ENCODE measurements around the gene PMVK.

The PMVK gene

DNA sequence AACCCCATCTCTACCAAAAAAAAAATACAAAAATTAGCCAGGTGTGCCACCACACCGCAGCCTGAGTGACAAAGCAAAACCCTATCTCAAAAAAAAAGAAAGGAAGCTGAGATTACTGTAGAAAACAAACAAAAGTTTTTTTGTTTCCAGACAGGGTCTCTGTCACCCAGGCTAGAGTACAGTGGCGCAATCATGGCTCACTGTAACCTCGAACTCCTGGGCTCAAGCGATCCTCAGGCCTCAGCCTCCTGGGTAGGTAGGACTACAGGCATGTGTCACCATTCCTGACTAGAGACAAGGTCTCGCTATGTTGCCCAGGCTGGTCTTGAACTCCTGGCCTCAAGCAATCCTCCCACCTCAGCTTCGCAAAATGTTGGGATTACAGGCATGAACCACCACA, 27.8 kb upstream of the PMVK start:
- DNase-seq = no peak

DNA sequence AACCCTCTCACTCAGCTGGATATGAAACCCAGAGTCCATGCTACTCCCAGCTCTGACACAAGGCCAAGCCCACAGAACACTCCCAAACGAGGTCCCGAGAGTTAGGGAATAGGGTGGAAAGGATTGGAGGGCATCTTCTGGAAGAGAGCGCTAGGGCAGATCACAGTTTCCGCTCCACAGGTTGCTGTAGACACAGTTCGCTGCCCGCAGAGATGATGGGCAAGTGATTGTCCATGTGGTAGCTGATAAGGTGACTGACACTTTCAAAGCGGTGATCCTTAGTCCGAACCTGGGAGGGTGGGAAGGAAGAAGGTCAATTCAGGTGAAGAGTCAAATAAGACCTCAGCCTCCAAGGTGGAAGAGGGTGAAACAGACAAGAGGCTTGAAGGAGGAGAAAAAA, 27.1 kb upstream of the PMVK start:
- DNase-seq = no peak

- no peak for DNase-seq
These were observed 26.3 kb upstream of the PMVK start for GRCh38 chr1:154962795-154963330.

- no peak for DNase-seq
These were observed 25.7 kb upstream of the PMVK start for GRCh38 chr1:154962156-154962749.

- peak; percentile 76 for DNase-seq
These were observed 25.0 kb upstream of the PMVK start, which contains the start of gene PYGO2 for GRCh38 chr1:154961207-154962155. TSS of gene PYGO2 (minus strand) at chr1:154961782. CDS start at chr1:154961576, 206 bp downstream.

GRCh38 chr1:154960446-154961136, 24.1 kb upstream of the PMVK start:
- DNase-seq = no peak

DNA sequence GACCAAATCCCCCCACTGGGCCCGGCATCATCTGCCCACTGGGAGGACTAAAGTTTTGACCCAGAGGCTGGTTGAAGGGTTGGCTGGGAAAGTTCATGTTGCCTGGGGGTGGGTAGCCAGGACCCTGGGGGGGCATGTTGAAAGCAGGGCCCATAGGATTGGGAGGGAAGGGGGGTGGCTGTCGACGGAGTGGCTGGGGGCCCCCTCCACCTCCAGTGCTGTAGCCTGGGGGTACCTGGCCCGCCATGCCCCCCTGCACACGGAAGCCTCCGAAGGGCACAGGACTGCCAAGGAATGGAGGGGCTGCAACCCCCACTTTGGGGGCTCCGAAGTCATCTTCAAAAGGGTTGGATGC, 22.9 kb upstream of the PMVK start:
- DNase-seq = no peak

- DNase-seq = no peak
These were observed 22.3 kb upstream of the PMVK start for GRCh38 chr1:154958681-154959425.

GRCh38 chr1:154958036-154958435, 21.5 kb upstream of the PMVK start:
- DNase-seq = no peak

DNA sequence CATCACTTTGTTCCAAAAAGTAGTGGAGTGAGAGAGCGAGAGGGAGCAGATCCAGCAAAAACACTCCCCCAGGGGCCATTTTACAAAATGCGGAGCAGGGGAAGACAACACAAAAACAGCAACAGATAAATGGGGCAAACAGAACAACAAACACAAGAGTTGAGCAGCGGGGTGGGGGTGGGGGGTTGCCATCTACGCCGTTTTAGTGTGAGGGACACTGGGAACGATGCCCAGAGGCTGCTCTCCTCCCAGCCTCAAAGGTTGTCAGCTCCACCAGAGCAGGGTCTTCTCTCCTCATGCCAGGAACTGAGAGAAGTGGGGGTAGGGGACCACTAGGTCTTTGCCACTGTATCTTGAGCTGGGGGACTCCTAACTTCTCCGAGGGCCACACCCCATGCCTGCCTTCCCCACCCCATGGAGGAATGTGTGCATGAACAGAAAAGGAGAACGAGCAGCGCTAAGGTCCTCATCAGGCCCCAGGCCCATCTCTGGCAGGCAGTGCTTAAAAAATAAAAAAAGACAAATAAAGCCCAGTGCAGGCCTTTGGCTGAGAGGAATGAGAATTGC, 20.7 kb upstream of the PMVK start:
- no peak for DNase-seq

DNA sequence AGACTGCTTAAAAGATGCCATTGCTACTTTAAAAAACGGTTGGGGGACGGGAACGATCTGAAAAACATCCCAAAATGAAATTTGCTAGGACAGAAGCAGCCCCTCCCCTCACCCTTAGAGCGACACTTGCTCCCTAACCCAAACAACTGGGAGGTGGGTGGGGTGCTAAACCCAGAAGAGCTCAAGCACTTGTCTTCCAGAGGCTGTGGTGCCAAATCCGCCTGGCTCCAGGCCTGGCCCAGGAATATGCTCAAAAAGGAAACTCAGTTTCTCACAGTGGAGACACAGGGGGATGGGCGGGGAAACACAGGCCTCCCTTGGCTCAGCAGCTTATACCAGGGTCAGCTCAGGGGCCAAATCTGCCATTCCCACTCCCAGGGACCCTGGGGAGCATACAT, 20.0 kb upstream of the PMVK start:
- DNase-seq = no peak

DNA sequence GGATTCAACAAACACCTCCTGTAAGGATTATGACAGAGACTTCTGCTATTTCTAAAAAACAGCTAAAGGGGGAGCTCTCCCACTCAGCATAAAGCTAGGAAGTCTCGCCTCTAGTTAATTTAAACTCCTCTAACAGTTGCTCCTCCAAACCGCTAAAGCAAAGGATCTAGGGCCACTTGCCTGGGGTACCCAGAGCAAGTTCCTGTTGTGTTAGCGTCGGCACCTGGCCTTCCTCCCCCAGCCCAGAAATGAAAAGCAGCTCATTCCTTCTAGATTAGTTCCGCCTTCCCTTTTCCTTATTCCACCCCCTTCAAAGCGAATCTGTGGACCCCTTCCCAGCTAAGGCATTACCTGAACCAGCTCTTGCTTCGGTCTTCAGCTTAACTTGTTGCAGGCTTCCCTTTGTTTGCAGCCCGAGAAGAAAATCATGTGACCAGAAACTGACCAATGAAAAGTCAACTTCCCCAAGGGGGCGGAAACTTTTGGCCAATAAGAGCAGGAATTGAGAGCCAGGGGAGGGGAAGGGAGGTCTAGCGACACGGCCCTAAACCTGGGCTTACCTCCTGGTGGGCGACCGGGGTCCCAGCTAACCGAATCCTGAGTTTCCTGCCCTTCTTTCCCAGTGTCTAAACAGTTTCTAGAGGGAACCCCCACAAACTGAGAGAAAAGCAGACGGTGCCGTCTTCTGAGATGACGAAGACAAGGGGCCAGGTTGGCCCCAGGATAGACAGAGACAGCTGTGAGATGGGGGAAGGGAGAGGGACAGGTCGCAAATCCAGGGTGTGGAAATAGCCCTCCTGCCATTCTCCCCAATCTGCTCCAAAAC, 19.4 kb upstream of the PMVK start, which contains the start of gene PBXIP1:
PBXIP1 (minus strand) TSS at position 382 of the 826 bp plus-strand sequence. CDS start 2,378 bp downstream, outside the sequence.
- DNase-seq = peak; percentile 79

- DNase-seq = peak; percentile 88
These were observed 18.7 kb upstream of the PMVK start for GRCh38 chr1:154955039-154955717.

GRCh38 chr1:154954541-154954940, 18.0 kb upstream of the PMVK start:
- no peak for DNase-seq

DNA sequence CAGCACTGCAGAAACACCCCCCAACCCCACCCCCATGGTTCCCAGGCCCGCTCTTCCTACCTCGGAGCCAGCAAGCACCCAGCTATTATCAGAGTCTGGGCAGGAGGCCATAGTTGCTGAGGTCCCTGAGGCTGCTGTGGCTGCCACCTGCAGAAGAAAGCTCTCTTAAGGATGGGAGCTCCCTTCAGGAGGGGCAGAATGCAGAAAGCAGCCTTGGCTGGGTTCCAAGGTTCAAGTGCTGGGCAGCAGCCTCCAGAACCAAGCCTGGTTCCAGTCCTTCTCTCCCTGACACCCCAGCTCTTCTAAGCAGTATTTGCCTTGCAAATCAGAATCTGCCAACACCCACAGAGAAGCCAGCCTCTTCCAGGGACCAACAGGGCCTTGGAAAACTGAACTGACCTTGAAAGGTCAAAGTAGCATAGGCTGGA, 17.1 kb upstream of the PMVK start:
- DNase-seq = no peak

DNA sequence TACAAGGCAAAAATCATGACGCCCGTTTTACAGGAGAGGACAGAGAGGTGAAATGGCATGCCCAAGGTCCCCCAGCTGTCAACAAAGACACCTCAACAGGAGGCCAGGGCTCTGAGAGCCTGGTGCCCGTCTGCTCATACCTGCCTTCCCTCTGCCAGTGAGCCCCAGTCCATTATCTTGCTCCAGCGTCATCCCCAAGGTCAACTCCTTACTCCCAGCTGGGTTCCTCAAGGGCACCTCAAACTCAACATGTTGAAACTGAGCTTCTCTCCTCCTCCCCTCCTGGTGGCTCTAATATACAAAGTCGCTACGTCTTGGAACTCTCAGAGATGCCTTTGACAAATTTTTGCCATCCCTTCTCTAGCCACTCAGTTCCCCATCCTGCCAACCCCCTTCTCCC, 16.1 kb upstream of the PMVK start:
- no peak for DNase-seq

DNA sequence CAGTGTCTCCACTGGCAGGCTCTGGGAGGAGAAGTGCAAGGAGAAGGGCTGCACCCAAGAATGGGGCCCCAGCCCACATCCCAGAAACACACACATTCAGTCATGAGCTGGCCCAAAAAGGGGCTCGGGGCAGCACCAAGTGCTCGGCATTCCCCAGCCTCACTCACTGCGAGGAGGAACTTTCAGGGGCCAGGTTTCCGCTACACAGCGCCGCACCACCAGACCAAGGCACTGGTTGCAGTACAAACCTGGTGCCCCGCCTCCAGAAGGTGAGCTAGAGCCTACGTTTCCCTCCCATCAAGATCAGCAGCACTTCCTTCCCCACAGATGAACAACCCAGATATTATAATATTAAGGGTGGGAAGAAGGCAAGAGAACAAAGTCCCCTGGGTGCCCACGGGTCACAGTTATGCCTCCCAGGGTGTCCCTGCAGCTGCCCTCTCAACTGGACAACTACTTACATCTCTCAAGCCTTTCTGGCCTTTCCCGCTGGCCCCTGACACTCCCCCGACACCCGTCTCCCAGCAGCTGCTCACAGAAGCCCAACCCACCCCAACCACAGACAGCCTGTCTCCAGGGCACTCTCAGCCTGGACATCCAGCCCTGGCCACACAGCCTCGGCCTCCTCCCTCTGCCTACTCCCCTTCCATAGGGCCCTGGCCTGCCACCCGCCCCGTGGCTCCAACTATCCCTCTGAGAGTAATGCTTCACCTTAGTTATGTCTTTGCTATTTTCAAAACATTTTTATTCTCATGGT, 15.6 kb upstream of the PMVK start:
- DNase-seq = peak; percentile 49

GRCh38 chr1:154948079-154948478, 11.6 kb upstream of the PMVK start:
- no peak for DNase-seq

GRCh38 chr1:154945962-154946850, 9.7 kb upstream of the PMVK start:
- DNase-seq = no peak
